Endothelial cell (in vitro differentiated cells): ENCODE data around the gene RPS27L. TPM values are rescaled to one million over a fixed set of nuclear protein-coding genes. Genes with fewer than 3 reads are reported as not detected.
A peak's percentile ranks its signal among the peaks of the same experiment; 100 is the strongest.

ENCODE experiments used
- DNase-seq: peaks from one replicate; pipeline ENCODE4 v3.0.0; 2021; ENCODE audit warnings: low spot score
- H3K27ac Mint-ChIP-seq: one replicate; pipeline ENCODE4 v1.8.0; 2021; ENCODE audit warnings: mixed read lengths, inconsistent platforms; ENCODE audit not compliant: unreplicated experiment
- H3K27me3 Mint-ChIP-seq: one replicate; pipeline ENCODE4 v1.8.0; 2021; ENCODE audit warnings: mild to moderate bottlenecking, moderate library complexity, mixed read lengths, inconsistent platforms; ENCODE audit not compliant: unreplicated experiment
- H3K36me3 Mint-ChIP-seq: one replicate; pipeline ENCODE4 v1.8.0; 2021; ENCODE audit warnings: mild to moderate bottlenecking, low read depth, mixed read lengths, inconsistent platforms; ENCODE audit not compliant: unreplicated experiment
- H3K4me1 Mint-ChIP-seq: one replicate; pipeline ENCODE4 v1.8.0; 2021; ENCODE audit warnings: mild to moderate bottlenecking, mixed read lengths, inconsistent platforms; ENCODE audit not compliant: unreplicated experiment
- H3K4me3 Mint-ChIP-seq: one replicate; pipeline ENCODE4 v1.8.0; 2021; ENCODE audit warnings: mild to moderate bottlenecking, mixed read lengths, inconsistent platforms; ENCODE audit not compliant: unreplicated experiment
- H3K9me3 Mint-ChIP-seq: one replicate; pipeline ENCODE4 v1.8.0; 2021; ENCODE audit warnings: mixed read lengths, inconsistent platforms; ENCODE audit not compliant: unreplicated experiment
- CTCF ChIP-seq: fragments of 200-600 bp; sonication (generic); IDR thresholded peaks from one replicate; pipeline ENCODE4 v1.5.0; 2021; ENCODE audit warnings: antibody characterized with exemption; ENCODE audit not compliant: unreplicated experiment
- total RNA-seq: library from RNA; stranded (reverse); fragmentation: NEBNext Ultra II Directional; extraction: Animal tissue kit (Norgen Biotek cat#: 25700); gene quantifications from one replicate; pipeline ENCODE4 v1.2.1, GENCODE V29; 2021; ENCODE audit not compliant: unreplicated experiment

Gene RPS27L
- total RNA-seq, 1 donor from 2014 or later = 149 TPM

- Mint-ChIP-seq H3K27ac (no peak overlapping the region), H3K4me3 (no peak overlapping the region)
- DNase-seq = no peak
Measured at GRCh38 chr15:63166219-63166618, 8.9 kb upstream of the RPS27L start.

DNA sequence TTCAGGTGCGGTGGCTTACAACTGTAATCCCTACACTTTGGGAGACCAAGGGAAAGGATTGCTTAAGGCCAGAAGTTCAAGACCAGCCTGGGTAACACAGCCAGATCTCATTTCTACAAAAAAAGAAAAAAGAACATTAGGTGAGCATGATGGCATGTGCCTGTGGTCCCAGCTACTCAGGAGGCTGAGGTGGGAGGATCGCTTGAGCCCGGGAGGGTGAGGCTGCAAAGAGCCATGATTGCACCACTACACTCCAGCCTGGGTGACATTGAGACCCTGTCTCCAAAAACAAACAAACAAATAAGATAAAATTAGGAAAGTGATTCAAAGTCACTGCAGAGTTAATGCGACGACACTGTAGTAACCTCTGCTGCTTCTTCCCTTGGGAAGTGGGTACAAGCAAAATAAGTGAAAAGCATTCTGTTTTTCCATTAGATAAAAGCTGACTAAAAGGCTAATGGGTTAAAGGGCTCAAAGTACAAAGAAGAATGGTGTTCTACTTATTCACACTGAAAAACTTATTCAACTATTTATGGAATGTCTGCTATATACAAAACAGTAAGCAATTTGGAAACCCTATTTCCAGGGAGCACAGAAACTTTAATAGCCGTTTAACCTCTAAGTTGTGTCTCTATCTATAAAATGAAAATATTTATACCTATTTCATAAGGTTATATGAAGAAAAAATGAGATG lies 8.0 kb upstream of the RPS27L start:
- Mint-ChIP-seq H3K27me3 (peaks cover 3% of the 10 kb centered on the region), H3K4me3 (no peak overlapping the region), H3K9me3 (no peaks in the 10 kb centered on the region), H3K36me3 (no peaks in the 10 kb centered on the region), H3K4me1 (no peaks in the 10 kb centered on the region), H3K27ac (no peak overlapping the region)
- no peak for TF ChIP-seq CTCF
- DNase-seq = no peak

More at GRCh38 chr15:63166219-63166618, 8.9 kb upstream of the RPS27L start:
- H3K9me3 Mint-ChIP-seq = no peaks in the 10 kb centered on the region
- peaks cover 3% of the 10 kb centered on the region for H3K27me3 Mint-ChIP-seq
- no peaks in the 10 kb centered on the region for H3K36me3 Mint-ChIP-seq
- no peak for TF ChIP-seq CTCF
- no peaks in the 10 kb centered on the region for H3K4me1 Mint-ChIP-seq

- Mint-ChIP-seq H3K36me3 (no peaks in the 10 kb centered on the region), H3K27ac (no peak overlapping the region), H3K9me3 (no peaks in the 10 kb centered on the region), H3K27me3 (peaks cover 3% of the 10 kb centered on the region), H3K4me3 (no peak overlapping the region), H3K4me1 (no peaks in the 10 kb centered on the region)
- no peak for DNase-seq
- TF ChIP-seq CTCF = no peak
Measured at GRCh38 chr15:63163217-63163616, 5.9 kb upstream of the RPS27L start.

DNA sequence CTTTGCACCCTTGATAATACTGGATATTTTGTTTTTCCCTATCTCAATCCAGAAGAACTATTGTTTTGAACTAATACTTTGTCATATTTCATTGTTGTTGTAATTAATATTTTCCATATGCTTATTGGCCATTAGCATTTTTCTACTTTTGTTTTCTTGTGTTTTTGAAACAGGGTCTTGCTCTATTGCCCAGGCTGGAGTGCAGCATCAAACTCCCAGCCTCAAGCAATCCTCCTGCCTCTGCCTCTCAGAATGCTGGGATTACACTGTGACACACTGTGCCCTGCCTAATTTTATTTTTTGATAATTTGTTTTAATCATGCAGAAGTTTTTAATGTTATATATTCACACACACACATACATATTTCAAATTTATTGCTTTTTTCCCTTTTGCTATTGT lies 3.4 kb upstream of the RPS27L start:
- no peak overlapping the region for H3K4me3 Mint-ChIP-seq
- peaks cover 2% of the 10 kb centered on the region for H3K27me3 Mint-ChIP-seq
- no peak for DNase-seq
- no peaks in the 10 kb centered on the region for H3K36me3 Mint-ChIP-seq
- no peak for TF ChIP-seq CTCF
- H3K4me1 Mint-ChIP-seq = peaks cover 7% of the 10 kb centered on the region
- H3K9me3 Mint-ChIP-seq = no peaks in the 10 kb centered on the region
- H3K27ac Mint-ChIP-seq = no peak overlapping the region

GRCh38 chr15:63157891-63158431 lies 684 bp upstream of the RPS27L start:
- Mint-ChIP-seq H3K36me3 (peaks cover 5% of the 10 kb centered on the region), H3K27me3 (peaks cover 2% of the 10 kb centered on the region)
- DNase-seq = peak; percentile 46

More at GRCh38 chr15:63157891-63158431, 684 bp upstream of the RPS27L start:
- Mint-ChIP-seq H3K4me1 (peaks cover 7% of the 10 kb centered on the region), H3K27ac (peak overlapping the region; percentile 64), H3K4me3 (peak overlapping the region; percentile 91), H3K9me3 (no peaks in the 10 kb centered on the region)
- TF ChIP-seq CTCF = no peak
